ENCODE measurements around the gene SLC25A52.
"Not testable (repeated sequence)": the region's sequence is repeated elsewhere in the genome, so short reads cannot be mapped to it uniquely, and the experiment has no call there.

Gene SLC25A52

DNA sequence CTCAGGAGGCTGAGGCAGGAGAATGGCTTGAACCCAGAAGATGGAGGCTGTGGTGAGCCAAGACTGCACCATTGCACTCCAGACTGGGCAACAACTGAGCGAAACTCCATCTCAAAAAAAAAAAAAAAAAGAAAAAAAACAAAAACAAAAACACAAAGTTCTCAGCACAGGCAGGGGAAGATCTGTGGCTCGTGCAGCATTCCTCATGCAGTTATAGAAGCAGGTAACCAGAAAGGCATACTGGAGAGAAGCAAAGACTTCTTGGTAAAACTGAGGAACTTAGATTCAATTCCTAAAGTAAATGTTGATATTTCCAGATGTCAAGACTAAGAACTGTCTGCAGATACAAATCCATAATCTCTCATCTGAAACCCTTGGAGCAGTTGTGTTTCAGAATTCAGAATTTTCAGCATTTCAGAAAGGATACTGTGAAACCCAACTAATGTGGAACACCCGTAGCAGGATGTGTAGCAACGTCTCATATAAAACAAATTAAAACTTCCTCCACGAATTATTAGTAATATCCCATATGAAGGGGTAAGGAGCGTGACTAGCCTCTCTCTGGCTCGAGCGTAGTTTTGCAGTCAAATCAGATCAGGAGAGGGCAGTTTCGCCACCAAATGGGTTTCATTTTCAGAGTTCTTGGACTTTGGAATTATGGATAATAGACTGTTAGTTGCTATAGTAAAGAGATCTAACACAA is 13.2 kb upstream of the SLC25A52 start:
- peaks cover 8% of the 10 kb centered on the region for H3K4me1 Mint-ChIP-seq
- H3K36me3 Mint-ChIP-seq = peaks cover 6% of the 10 kb centered on the region
- no peak overlapping the region for H3K27ac Mint-ChIP-seq
- H3K27me3 Mint-ChIP-seq = peaks cover 15% of the 10 kb centered on the region
- H3K9me3 Mint-ChIP-seq = peaks cover 6% of the 10 kb centered on the region
- no peak overlapping the region for H3K4me3 Mint-ChIP-seq
- ATAC-seq = no peak

DNA sequence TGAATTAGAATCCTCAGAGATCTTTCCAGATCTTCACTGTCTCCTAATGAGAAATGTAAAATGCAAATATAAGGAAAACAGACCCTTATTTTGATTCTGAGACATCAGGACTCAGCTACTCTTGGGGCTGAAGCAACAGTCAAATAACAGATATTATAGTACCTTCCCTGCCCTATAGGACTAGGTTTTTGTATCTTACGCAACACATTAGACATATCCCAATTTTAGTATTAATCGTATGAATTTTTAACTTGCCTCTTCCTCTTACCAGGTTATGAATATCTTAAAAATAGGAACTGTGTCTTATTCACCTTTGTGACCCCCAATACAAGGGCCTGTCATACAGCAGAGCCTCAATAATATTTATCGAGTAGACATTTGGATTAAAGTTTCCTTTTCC is 12.0 kb upstream of the SLC25A52 start:
- H3K9me3 Mint-ChIP-seq = no peaks in the 10 kb centered on the region
- peaks cover 8% of the 10 kb centered on the region for H3K4me1 Mint-ChIP-seq
- no peak overlapping the region for H3K4me3 Mint-ChIP-seq
- no peak overlapping the region for H3K27ac Mint-ChIP-seq
- H3K27me3 Mint-ChIP-seq = peaks cover 25% of the 10 kb centered on the region
- no peaks in the 10 kb centered on the region for H3K36me3 Mint-ChIP-seq
- no peak for ATAC-seq

DNA sequence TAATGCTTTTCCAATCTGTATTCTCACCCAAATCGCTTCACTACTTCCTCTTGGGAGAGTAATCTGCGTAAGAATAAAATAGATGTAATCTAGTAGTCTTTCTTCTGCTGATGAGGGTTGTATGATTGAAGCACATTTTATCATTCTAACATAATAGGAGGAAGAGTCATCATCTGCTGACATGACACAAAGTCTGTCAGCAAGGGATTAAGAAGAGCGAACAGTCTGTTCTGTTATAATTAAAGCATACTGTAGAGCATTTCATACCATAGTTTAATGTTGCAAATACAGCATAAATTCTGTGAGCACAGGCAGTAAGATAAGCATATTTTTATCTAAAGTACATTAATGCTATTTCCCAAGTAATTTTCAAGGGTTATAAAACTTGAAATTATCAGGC is 10.4 kb downstream of the SLC25A52 start:
- Mint-ChIP-seq H3K36me3 (no peaks in the 10 kb centered on the region), H3K9me3 (no peaks in the 10 kb centered on the region), H3K27ac (no peak overlapping the region), H3K4me1 (no peaks in the 10 kb centered on the region), H3K4me3 (no peak overlapping the region), H3K27me3 (peaks cover 13% of the 10 kb centered on the region)
- ATAC-seq = no peak

DNA sequence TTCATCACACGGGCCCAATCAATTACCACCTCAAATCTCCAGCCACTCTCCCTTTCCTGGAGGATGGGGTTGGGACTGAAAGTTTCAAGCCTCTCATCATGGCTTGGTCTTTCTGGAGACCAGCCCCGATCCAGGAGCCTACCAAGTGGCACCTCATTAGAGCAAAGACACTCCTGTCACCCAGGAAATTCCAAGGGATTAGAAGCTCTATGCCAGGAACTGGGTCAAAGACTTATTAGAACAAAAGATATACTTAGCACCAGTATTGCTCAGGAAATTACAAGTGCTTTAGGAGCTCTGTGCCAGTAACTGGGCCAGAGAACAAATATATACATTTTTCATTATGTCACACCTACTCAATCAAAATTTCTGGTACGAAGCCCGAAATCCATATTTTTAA is 14.3 kb downstream of the SLC25A52 start:
- Mint-ChIP-seq H3K4me3 (no peak overlapping the region), H3K36me3 (no peaks in the 10 kb centered on the region), H3K27me3 (peaks cover 13% of the 10 kb centered on the region), H3K9me3 (no peaks in the 10 kb centered on the region), H3K27ac (no peak overlapping the region), H3K4me1 (no peaks in the 10 kb centered on the region)
- ATAC-seq = no peak

DNA sequence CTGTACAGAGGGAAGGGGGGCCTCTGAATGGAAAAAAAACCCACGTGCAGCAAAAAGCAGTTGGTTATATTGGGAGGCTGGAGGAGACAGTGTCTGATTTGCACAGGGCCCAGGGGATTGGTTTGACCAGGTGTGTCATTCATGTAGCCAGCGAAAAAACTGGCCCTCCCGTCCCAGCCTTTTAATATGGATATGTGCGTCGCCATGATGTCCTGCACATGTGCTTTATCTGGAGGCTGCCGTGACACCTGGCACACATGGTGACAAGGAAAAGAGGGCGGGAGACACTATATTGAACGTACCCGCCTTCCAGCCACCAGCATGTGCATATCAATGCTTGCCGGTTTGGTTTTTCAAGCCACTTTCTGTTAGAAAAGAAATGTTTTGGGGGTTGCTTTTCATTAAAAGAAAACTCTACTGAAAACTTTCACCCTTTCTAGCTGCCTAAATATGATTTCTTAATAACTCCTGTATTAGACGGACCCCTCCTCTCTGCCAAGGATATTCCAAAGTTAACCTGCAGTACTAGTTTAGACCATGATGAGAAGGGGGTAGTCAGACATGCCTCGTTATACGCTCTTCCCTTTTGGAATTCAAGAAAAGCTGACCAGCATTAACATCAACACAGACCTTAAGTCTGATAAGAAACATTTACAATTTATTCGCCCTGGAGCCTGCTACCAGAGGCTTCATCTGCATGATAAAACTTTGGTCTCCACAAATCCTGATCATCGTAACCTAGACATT is 16.2 kb downstream of the SLC25A52 start:
- H3K4me1 Mint-ChIP-seq = no peaks in the 10 kb centered on the region
- peaks cover 13% of the 10 kb centered on the region for H3K27me3 Mint-ChIP-seq
- no peaks in the 10 kb centered on the region for H3K36me3 Mint-ChIP-seq
- H3K4me3 Mint-ChIP-seq = no peak overlapping the region
- H3K27ac Mint-ChIP-seq = no peak overlapping the region
- H3K9me3 Mint-ChIP-seq = no peaks in the 10 kb centered on the region
- no peak for ATAC-seq

DNA sequence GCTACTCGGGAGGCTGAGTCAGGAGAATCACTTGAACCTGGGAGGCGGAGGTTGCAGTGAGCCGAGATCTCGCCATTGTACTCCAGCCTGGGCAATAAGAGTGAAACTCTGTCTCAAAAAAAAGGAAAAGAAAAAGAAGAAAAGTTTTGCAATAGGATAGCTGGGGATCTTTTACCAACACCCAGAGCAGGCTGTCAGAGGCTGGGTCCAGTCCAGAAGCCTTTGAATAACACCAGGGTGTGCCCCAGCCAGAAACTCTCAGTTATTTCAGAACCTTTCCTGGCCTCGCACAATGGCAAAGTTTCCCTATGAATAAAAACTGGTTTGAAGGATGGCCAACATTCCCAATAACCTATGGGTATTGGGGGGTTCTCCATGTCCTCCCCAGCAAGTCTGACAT is 17.1 kb downstream of the SLC25A52 start:
- H3K4me1 Mint-ChIP-seq, H3K36me3 Mint-ChIP-seq, H3K27ac Mint-ChIP-seq, H3K4me3 Mint-ChIP-seq, ATAC-seq, H3K9me3 Mint-ChIP-seq, H3K27me3 Mint-ChIP-seq: not testable (repeated sequence)

DNA sequence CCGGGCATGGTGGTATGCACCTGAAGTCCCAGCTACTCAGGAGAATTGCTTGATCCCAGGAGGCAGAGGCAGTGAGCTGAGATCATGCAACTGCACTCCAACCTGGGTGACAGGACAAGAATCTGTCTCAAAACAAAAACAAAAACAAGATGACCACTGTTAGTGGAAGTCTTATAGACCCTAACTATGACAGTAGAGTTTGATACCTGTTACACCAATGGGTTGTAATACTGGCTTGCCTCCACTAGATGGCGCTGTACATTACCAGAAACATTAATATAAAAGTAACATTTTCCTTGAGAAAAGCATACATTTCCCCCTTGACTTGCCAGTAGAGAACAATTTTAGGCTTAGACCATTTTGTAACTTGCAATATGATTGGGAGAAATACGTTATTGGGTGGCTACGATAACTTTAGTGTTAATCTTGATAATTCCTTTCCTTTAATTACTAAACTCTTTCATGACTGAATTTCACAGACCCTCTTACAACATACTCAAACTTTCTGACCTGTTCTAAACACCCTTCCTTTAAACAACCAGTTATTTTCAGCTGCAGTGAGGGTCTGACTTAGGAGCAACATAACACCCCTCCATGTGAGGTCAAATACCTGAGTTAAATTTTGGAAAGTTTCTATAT is 19.5 kb downstream of the SLC25A52 start:
- no peak for ATAC-seq
- H3K4me3 Mint-ChIP-seq = no peak overlapping the region
- H3K4me1 Mint-ChIP-seq = no peaks in the 10 kb centered on the region
- no peaks in the 10 kb centered on the region for H3K27me3 Mint-ChIP-seq
- no peak overlapping the region for H3K27ac Mint-ChIP-seq
- H3K9me3 Mint-ChIP-seq = peaks cover 6% of the 10 kb centered on the region
- peaks cover 6% of the 10 kb centered on the region for H3K36me3 Mint-ChIP-seq

DNA sequence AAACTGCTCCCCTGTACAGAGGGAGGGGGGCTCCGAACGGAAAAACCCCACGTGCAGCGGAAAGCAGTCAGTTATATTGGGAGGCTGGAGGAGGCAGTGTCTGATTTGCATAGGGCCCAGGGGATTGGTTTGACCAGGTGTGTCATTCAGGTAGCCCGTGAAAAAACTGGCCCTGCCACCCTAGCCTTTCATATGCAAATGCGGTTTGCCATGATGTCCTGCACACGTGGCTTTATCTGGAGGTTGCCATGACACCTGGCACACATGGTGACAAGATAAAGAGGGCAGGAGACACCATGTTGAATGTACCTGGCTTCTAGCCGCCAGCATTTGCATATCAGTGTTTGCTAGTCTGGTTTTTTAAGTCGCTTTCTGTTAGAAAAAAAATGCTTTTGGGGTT is 20.5 kb downstream of the SLC25A52 start:
- Mint-ChIP-seq H3K9me3 (peaks cover 6% of the 10 kb centered on the region), H3K4me1 (no peaks in the 10 kb centered on the region), H3K27ac (no peak overlapping the region), H3K36me3 (peaks cover 6% of the 10 kb centered on the region), H3K4me3 (no peak overlapping the region), H3K27me3 (no peaks in the 10 kb centered on the region)
- no peak for ATAC-seq

DNA sequence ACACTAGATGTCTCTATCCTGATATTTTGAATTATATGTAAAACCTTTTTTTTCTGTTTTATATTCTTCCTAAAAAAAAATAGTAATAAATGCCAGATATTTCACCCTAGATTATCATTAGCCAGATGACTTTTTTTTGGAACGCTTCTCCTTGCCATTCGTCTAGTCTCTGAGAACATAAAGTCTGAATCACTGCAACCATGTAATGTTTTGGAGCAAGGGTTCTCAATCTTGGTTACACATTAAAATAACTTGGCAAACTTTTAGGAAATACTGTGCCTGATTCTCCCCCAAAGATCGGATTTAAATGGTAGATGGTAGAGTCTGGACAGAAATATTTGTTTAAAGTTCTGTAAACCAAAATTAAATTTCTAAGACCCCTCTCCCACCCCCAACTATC is 21.0 kb downstream of the SLC25A52 start:
- peaks cover 6% of the 10 kb centered on the region for H3K36me3 Mint-ChIP-seq
- H3K4me3 Mint-ChIP-seq = no peak overlapping the region
- H3K27ac Mint-ChIP-seq = no peak overlapping the region
- ATAC-seq = no peak
- peaks cover 6% of the 10 kb centered on the region for H3K9me3 Mint-ChIP-seq
- H3K27me3 Mint-ChIP-seq = no peaks in the 10 kb centered on the region
- no peaks in the 10 kb centered on the region for H3K4me1 Mint-ChIP-seq

DNA sequence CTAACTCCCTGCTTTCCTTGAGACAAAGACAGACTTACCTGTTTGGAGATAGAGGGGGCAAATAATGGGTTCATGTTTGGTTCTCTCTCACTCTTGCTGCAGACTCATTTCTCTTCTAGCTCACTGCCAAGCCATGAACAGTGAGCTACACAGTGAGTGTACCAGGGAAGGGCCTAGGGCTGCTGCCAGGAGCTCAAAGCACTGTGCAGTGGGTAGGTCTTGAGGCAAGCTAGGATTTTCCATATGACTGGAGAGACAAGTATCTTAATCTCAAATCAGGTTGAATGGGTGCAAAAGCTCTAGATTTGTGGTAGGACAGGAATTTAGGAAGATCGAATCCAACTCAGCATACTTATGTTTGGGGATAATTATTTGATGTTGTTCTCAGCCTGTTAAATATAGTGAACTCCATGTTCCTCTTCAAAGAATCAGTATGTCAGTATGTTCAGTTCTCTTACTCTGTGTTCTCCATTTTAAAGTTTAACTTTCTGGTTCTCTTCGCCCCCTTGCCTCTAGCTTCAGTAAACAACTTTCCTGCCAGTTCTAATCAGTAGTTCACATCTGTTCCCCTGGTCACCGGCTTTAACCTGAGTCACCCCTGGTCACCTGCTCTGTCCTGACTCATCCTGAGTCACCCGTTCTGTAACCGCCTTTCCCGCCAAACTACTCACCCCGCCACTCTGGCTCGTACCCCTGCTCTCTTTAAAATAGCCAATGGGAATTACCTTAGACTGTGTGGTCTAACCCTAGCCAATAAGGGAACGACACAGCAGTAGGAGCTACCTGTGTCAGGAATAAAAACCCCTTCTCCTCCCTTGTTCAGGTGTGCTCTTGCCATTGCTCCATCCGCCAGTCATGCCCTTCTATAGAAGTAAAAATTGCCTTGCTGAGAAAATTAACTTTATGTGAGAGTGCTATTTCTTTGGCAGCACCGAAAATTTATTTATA is 21.9 kb downstream of the SLC25A52 start:
- ATAC-seq = no peak
- H3K27ac Mint-ChIP-seq = no peak overlapping the region
- no peaks in the 10 kb centered on the region for H3K27me3 Mint-ChIP-seq
- peaks cover 6% of the 10 kb centered on the region for H3K9me3 Mint-ChIP-seq
- H3K4me1 Mint-ChIP-seq = no peaks in the 10 kb centered on the region
- H3K36me3 Mint-ChIP-seq = peaks cover 6% of the 10 kb centered on the region
- H3K4me3 Mint-ChIP-seq = no peak overlapping the region

DNA sequence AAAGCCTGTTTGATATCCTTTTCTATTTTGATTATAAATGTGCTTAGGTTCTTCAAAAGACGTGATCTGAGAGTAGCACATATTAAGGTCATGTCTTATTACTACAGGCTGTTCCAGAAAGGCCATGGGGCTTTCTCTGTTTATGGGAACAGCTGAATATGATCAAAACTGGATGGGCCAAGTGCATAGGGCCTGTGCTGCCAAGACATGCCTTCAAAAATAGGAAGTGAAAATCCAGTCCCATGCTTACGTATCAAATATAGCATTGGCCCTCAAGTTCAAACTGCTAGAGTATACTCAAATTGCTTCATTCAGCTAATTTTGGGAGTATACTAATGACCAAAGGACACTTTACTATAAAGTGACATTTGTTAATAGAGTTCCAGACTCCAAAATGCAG is 24.1 kb downstream of the SLC25A52 start:
- H3K4me1 Mint-ChIP-seq = no peaks in the 10 kb centered on the region
- H3K9me3 Mint-ChIP-seq = peaks cover 6% of the 10 kb centered on the region
- peak; percentile 61 for ATAC-seq
- no peak overlapping the region for H3K4me3 Mint-ChIP-seq
- peaks cover 6% of the 10 kb centered on the region for H3K36me3 Mint-ChIP-seq
- no peaks in the 10 kb centered on the region for H3K27me3 Mint-ChIP-seq
- H3K27ac Mint-ChIP-seq = no peak overlapping the region

DNA sequence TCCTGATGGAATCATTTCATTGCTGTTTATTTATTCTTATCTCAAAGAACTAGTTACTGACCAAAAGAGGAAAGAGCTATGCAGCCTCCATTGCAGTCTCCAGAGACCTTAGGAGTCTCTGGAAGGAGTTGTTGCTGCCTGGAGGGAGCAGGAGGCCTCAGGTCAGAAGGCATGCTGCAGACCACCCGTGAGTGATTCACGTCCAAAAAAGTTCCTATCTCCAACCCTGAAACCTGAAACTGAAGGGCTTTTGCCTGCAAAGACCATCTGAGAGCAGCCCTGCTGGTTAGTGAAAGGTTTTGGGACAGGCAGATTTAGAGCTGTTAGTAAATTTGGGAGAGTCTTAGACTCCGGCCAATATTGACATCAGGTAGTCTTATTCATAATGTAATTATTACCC is 29.1 kb downstream of the SLC25A52 start:
- Mint-ChIP-seq H3K9me3 (no peaks in the 10 kb centered on the region), H3K36me3 (no peaks in the 10 kb centered on the region), H3K4me3 (no peak overlapping the region), H3K27ac (no peak overlapping the region), H3K27me3 (no peaks in the 10 kb centered on the region), H3K4me1 (no peaks in the 10 kb centered on the region)
- ATAC-seq = no peak

DNA sequence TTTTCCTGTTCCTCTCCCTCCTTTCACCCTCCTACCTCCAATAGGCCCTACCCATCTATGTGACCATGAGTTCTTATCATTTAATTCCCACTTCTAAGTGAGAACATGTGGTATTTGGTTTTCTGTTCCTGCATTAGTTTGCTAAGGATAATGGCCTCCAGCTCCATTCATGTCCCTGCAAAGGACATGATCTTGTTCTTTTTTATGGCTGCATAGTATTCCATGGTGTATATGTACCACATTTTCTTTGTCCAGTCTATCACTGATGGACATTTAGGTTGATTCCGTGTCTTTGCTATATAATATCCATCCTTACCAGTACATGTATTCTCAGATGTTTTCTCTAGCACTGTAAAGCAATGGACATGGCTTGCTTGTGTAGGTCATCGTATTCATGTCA is 31.5 kb downstream of the SLC25A52 start:
- H3K9me3 Mint-ChIP-seq, H3K4me1 Mint-ChIP-seq, ATAC-seq, H3K36me3 Mint-ChIP-seq, H3K4me3 Mint-ChIP-seq, H3K27ac Mint-ChIP-seq: not testable (repeated sequence)
- H3K27me3 Mint-ChIP-seq = peaks cover 17% of the 10 kb centered on the region

DNA sequence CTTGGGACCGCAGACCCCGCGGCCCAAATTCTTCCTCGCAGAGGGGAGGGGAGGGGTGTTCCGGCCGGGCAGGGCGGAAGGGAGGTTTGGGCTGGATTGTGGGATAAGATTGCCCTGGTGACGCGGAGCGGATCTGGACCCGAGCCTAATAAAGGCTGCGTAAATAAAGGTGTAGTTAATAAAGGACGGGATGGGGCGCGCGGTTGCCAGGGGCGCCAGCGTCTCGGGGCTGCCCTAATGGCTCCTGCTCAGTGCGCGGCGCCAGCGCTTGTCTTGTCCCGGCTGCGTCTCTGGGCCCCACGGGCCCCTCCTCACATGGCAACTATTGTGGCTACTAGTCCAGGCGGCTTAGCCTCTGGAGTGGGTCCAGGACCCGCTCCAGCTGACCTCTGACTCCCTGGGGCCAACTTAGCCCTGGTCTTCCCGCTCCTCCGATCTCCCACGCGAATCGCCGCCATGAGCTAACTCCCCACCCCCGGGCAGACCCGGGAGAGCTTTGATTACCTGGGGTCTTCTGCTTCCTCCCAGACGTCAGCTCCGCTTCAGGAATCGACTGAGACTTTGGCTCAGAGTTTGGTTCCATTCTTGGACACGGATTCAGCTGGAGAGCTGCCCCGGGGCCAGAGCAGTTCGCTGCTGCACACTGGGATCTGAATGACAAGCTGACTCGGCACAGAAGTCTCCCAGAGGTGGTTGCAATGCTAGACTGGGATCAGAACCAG is 36.5 kb downstream of the SLC25A52 start:
- H3K27me3 Mint-ChIP-seq = peaks cover 21% of the 10 kb centered on the region
- H3K4me1 Mint-ChIP-seq = peaks cover 7% of the 10 kb centered on the region
- H3K9me3 Mint-ChIP-seq = peaks cover 6% of the 10 kb centered on the region
- ATAC-seq = no peak
- H3K27ac Mint-ChIP-seq = no peak overlapping the region
- no peaks in the 10 kb centered on the region for H3K36me3 Mint-ChIP-seq
- H3K4me3 Mint-ChIP-seq = peak overlapping the region; percentile 63

DNA sequence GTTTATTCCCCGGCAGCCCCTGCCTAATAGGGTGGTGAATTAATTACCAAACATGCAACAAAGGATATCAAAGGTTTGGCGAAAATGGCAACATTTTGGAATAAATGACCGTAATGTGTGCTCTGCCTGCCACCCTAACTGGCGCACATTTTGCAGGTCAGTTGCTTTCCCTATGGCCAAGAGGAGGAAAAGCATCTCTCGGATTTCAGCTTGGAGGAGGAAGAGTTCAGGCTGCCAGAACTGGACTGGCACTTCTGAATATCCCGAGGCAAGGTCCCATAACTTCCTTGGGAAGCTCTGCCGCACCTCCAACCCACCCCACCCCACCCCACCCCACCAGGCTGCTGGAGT is 37.1 kb downstream of the SLC25A52 start:
- no peak for ATAC-seq
- peaks cover 7% of the 10 kb centered on the region for H3K4me1 Mint-ChIP-seq
- H3K9me3 Mint-ChIP-seq = peaks cover 7% of the 10 kb centered on the region
- no peak overlapping the region for H3K27ac Mint-ChIP-seq
- peaks cover 21% of the 10 kb centered on the region for H3K27me3 Mint-ChIP-seq
- H3K36me3 Mint-ChIP-seq = no peaks in the 10 kb centered on the region
- no peak overlapping the region for H3K4me3 Mint-ChIP-seq
